Measurements from ENCODE around the gene ZDHHC24. TPM values are rescaled to one million over a fixed set of nuclear protein-coding genes. Genes with fewer than 3 reads are reported as not detected.

ZDHHC24 gene
- total and polyA plus RNA-seq, 2 experiments from 2014 or later = 5.6 to 13.1 TPM

DNA sequence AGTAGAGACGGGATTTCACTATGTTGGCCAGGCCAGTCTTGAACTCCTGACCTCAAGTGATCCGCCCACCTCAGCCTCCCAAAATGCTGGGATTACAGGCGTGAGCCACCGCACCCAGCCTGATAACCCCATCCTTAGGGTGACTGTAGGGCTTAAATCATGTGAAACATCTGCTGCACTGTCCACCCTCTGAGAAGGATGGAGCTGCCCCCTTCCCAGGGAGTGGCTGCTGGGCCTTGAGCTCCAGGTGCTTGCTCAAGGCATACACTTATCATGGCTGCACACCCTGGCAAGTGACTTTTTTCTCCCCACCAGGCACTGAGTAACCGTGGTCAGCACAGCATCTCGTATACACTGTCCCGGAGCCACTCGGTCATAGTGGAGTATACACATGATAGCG lies 73.8 kb downstream of the ZDHHC24 start:
- H3K4me3 Mint-ChIP-seq = no peak overlapping the region
- no peak overlapping the region for H3K27ac Mint-ChIP-seq

More for the DNA sequence above, 73.8 kb downstream of the ZDHHC24 start:
- Histone ChIP-seq H3K9me2 (ENCODE audit: insufficient read depth) (no peaks in the 10 kb centered on the region), H2AFZ (no peak overlapping the region), H3K4me3 (no peak overlapping the region), H3K27ac (ENCODE audit: low read depth) (no peak overlapping the region), H3K4me2 (no peak overlapping the region), H3K79me2 (replicated peaks; ENCODE audit: insufficient read depth) (no peaks in the 10 kb centered on the region), H4K20me1 (replicated peaks; ENCODE audit: insufficient read depth) (no peaks in the 10 kb centered on the region; the same call in none of the 2 replicates), H3F3A (replicated peaks; ENCODE audit: low read depth) (0 out of 2 replicates have a peak, but pooled peaks cover 5% of the 10 kb centered on the region), H3K27me3 (ENCODE audit: insufficient read depth) (no peaks in the 10 kb centered on the region), H3K4me1 (ENCODE audit: insufficient read depth) (peaks cover 28% of the 10 kb centered on the region), H3K36me3 (ENCODE audit: insufficient read depth) (no peaks in the 10 kb centered on the region; the same call in 1 of the 2 replicates)
- Mint-ChIP-seq H3K36me3 (ENCODE audit: low read depth) (peaks cover 3% of the 10 kb centered on the region; the same call in 1 of the 3 replicates), H3K4me1 (peaks cover 35% of the 10 kb centered on the region), H3K27me3 (ENCODE audit: insufficient read depth, low read depth, poor library complexity) (peaks cover 9% of the 10 kb centered on the region), H3K9me3 (no peaks in the 10 kb centered on the region)
- DNase-seq (ENCODE audit: low spot score) = no peak
- TF ChIP-seq POLR2AphosphoS5 (IDR thresholded peaks at IDR 0.05; ENCODE audit: low read depth) = no peak
- TF ChIP-seq ZNF331 (CRISPR knock-in tag; IDR thresholded peaks at IDR 0.05; ENCODE audit: low read depth) = no peak
- TF ChIP-seq, protein P1, sequence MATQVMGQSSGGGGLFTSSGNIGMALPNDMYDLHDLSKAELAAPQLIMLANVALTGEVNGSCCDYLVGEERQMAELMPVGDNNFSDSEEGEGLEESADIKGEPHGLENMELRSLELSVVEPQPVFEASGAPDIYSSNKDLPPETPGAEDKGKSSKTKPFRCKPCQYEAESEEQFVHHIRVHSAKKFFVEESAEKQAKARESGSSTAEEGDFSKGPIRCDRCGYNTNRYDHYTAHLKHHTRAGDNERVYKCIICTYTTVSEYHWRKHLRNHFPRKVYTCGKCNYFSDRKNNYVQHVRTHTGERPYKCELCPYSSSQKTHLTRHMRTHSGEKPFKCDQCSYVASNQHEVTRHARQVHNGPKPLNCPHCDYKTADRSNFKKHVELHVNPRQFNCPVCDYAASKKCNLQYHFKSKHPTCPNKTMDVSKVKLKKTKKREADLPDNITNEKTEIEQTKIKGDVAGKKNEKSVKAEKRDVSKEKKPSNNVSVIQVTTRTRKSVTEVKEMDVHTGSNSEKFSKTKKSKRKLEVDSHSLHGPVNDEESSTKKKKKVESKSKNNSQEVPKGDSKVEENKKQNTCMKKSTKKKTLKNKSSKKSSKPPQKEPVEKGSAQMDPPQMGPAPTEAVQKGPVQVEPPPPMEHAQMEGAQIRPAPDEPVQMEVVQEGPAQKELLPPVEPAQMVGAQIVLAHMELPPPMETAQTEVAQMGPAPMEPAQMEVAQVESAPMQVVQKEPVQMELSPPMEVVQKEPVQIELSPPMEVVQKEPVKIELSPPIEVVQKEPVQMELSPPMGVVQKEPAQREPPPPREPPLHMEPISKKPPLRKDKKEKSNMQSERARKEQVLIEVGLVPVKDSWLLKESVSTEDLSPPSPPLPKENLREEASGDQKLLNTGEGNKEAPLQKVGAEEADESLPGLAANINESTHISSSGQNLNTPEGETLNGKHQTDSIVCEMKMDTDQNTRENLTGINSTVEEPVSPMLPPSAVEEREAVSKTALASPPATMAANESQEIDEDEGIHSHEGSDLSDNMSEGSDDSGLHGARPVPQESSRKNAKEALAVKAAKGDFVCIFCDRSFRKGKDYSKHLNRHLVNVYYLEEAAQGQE (IDR thresholded peaks at IDR 0.05; ENCODE audit: unreplicated experiment) = no peak
- TF ChIP-seq, protein P2, sequence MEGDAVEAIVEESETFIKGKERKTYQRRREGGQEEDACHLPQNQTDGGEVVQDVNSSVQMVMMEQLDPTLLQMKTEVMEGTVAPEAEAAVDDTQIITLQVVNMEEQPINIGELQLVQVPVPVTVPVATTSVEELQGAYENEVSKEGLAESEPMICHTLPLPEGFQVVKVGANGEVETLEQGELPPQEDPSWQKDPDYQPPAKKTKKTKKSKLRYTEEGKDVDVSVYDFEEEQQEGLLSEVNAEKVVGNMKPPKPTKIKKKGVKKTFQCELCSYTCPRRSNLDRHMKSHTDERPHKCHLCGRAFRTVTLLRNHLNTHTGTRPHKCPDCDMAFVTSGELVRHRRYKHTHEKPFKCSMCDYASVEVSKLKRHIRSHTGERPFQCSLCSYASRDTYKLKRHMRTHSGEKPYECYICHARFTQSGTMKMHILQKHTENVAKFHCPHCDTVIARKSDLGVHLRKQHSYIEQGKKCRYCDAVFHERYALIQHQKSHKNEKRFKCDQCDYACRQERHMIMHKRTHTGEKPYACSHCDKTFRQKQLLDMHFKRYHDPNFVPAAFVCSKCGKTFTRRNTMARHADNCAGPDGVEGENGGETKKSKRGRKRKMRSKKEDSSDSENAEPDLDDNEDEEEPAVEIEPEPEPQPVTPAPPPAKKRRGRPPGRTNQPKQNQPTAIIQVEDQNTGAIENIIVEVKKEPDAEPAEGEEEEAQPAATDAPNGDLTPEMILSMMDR (conservative IDR thresholded peaks at IDR 0.05; ENCODE audit: low read depth in 2 of 2) = no peak
- TF ChIP-seq NANOG (IDR thresholded peaks at IDR 0.05; ENCODE audit: borderline replicate concordance) = no peak
- no peak for TF ChIP-seq EZH2phosphoT487 (IDR thresholded peaks at IDR 0.05; ENCODE audit: unreplicated experiment)
- no peak for TF ChIP-seq CREB1 (CRISPR knock-in tag; IDR thresholded peaks at IDR 0.05; ENCODE audit: low read depth)
- TF ChIP-seq STAT1 (IDR thresholded peaks at IDR 0.05; ENCODE audit: unreplicated experiment) = no peak
- no peak for TF ChIP-seq JUNB (IDR thresholded peaks at IDR 0.05; ENCODE audit: unreplicated experiment)
- no peak for TF ChIP-seq EZH2 (IDR thresholded peaks at IDR 0.05; ENCODE audit: low read depth, unreplicated experiment)
- no peak for TF ChIP-seq ZNF114 (CRISPR knock-in tag; IDR thresholded peaks at IDR 0.05)
- TF ChIP-seq, protein P3, sequence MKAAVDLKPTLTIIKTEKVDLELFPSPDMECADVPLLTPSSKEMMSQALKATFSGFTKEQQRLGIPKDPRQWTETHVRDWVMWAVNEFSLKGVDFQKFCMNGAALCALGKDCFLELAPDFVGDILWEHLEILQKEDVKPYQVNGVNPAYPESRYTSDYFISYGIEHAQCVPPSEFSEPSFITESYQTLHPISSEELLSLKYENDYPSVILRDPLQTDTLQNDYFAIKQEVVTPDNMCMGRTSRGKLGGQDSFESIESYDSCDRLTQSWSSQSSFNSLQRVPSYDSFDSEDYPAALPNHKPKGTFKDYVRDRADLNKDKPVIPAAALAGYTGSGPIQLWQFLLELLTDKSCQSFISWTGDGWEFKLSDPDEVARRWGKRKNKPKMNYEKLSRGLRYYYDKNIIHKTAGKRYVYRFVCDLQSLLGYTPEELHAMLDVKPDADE (IDR thresholded peaks at IDR 0.05) = no peak
- TF ChIP-seq, protein P4, sequence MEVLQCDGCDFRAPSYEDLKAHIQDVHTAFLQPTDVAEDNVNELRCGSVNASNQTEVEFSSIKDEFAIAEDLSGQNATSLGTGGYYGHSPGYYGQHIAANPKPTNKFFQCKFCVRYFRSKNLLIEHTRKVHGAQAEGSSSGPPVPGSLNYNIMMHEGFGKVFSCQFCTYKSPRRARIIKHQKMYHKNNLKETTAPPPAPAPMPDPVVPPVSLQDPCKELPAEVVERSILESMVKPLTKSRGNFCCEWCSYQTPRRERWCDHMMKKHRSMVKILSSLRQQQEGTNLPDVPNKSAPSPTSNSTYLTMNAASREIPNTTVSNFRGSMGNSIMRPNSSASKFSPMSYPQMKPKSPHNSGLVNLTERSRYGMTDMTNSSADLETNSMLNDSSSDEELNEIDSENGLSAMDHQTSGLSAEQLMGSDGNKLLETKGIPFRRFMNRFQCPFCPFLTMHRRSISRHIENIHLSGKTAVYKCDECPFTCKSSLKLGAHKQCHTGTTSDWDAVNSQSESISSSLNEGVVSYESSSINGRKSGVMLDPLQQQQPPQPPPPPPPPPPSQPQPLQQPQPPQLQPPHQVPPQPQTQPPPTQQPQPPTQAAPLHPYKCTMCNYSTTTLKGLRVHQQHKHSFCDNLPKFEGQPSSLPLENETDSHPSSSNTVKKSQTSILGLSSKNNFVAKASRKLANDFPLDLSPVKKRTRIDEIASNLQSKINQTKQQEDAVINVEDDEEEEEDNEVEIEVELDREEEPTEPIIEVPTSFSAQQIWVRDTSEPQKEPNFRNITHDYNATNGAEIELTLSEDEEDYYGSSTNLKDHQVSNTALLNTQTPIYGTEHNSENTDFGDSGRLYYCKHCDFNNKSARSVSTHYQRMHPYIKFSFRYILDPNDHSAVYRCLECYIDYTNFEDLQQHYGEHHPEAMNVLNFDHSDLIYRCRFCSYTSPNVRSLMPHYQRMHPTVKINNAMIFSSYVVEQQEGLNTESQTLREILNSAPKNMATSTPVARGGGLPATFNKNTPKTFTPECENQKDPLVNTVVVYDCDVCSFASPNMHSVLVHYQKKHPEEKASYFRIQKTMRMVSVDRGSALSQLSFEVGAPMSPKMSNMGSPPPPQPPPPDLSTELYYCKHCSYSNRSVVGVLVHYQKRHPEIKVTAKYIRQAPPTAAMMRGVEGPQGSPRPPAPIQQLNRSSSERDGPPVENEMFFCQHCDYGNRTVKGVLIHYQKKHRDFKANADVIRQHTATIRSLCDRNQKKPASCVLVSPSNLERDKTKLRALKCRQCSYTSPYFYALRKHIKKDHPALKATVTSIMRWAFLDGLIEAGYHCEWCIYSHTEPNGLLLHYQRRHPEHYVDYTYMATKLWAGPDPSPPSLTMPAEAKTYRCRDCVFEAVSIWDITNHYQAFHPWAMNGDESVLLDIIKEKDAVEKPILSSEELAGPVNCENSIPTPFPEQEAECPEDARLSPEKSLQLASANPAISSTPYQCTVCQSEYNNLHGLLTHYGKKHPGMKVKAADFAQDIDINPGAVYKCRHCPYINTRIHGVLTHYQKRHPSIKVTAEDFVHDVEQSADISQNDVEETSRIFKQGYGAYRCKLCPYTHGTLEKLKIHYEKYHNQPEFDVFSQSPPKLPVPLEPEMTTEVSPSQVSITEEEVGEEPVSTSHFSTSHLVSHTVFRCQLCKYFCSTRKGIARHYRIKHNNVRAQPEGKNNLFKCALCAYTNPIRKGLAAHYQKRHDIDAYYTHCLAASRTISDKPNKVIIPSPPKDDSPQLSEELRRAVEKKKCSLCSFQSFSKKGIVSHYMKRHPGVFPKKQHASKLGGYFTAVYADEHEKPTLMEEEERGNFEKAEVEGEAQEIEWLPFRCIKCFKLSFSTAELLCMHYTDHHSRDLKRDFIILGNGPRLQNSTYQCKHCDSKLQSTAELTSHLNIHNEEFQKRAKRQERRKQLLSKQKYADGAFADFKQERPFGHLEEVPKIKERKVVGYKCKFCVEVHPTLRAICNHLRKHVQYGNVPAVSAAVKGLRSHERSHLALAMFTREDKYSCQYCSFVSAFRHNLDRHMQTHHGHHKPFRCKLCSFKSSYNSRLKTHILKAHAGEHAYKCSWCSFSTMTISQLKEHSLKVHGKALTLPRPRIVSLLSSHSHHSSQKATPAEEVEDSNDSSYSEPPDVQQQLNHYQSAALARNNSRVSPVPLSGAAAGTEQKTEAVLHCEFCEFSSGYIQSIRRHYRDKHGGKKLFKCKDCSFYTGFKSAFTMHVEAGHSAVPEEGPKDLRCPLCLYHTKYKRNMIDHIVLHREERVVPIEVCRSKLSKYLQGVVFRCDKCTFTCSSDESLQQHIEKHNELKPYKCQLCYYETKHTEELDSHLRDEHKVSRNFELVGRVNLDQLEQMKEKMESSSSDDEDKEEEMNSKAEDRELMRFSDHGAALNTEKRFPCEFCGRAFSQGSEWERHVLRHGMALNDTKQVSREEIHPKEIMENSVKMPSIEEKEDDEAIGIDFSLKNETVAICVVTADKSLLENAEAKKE (CRISPR knock-in tag; IDR thresholded peaks at IDR 0.05) = no peak
- no peak for ATAC-seq
